Pancreas (tissue), 10 donors: Measurements from ENCODE around the gene HLA-DQA1. TPM values are rescaled to one million over a fixed set of nuclear protein-coding genes. Genes with fewer than 3 reads are reported as not detected.
"Not testable (repeated sequence)": the region's sequence is repeated elsewhere in the genome, so short reads cannot be mapped to it uniquely, and the experiment has no call there.

Source experiments
- ATAC-seq, 4 donors: fragments of 200-7000 bp; cut with Tn5 transposase; one replicate each; pipeline versions ENCODE4 v1.8.0 to v1.9.1; 2020; ENCODE audit warnings: mild to moderate bottlenecking in 4 of 4, moderate library complexity in 4 of 4
- DNase-seq, 6 donors: peaks; one replicate each; pipeline ENCODE4 v3.0.0-alpha.2; 2020
- FAIRE-seq: peaks from 2 replicates; lab custom pipeline; 2012; peaks lifted over from hg19 to GRCh38; lab: Jason Lieb, UNC
- H3K27ac ChIP-seq, 4 donors: fragments of 200-600 bp; sonication (generic); 1 replicate in 3 of 4; 2 replicates in 1 of 4; pipeline versions ENCODE4 v1.5.0 to v1.8.0; 2020
- H3K27me3 ChIP-seq, 4 donors: fragments of 200-600 bp; one replicate each; pipeline ENCODE4 v1.8.0; 2021
- H3K36me3 ChIP-seq, 3 donors: fragments of 200-600 bp; sonication (generic) in 1 of 3; one replicate each; pipeline versions ENCODE4 v1.5.0 to v1.8.0; 2020 to 2021
- H3K4me1 ChIP-seq, 3 donors: fragments of 200-600 bp; one replicate each; pipeline ENCODE4 v1.8.0; 2021
- H3K4me3 ChIP-seq, 4 donors: fragments of 200-600 bp; sonication (generic) in 2 of 4; one replicate each; pipeline versions ENCODE4 v1.5.0 to v1.8.0; 2020 to 2021
- H3K9me3 ChIP-seq, 4 donors: fragments of 200-600 bp; one replicate each; pipeline ENCODE4 v1.8.0; 2021
- WGBS, 2 donors: extraction: QIAGEN DNeasy Blood & Tissue Kit; methylation state at CpG; one replicate each; pipeline ENCODE4 v1.1.7; 2013; 5-methylcytosine and 5-hydroxymethylcytosine counted together
- intact Hi-C, 3 donors: fragments of 100-400 bp; cut with DNase I; formaldehyde crosslinking; loops; one replicate each; pipeline versions ENCODE4 v1.11.1 to v1.14.2; 2022
- polyA plus RNA-seq, 2 donors: library from polyadenylated mRNA; stranded (reverse); fragments of 200-250 nt; gene quantifications; one replicate each; pipeline ENCODE4 v1.2.3, GENCODE V29; 2013
- total RNA-seq, 6 donors: library from RNA; stranded (reverse); fragmentation: NEBNext Ultra II Directional in 4 of 6; extraction: Animal tissue kit (Norgen Biotek cat#: 25700) in 4 of 6; gene quantifications; one replicate each; pipeline versions ENCODE4 v1.2.1 to v1.2.4, GENCODE V29; 2021 to 2023
- TF ChIP-seq, protein P1 (sequence below), 4 donors: fragments of 200-600 bp; sonication (generic) in 3 of 4; IDR thresholded peaks; one replicate each; pipeline versions ENCODE4 v1.5.0 to v1.8.0; 2021; ENCODE audit warnings: antibody characterized with exemption in 4 of 4
- donor health status: healthy with polysubstance abuse.
- donor health status: DM: no; HTN: no; CAD: no; lungs with moderate emphysema.
- donor health status: DM: no; HTN: no; CAD: no.
- donor health status: control.
- donor health status: control.
- donor health status: Bipolar disorder and iron deficiency.
- donor health status: DM: yes; HTN: yes; CAD: no.
- donor health status: DM: no; HTN: no; CAD: no.
- donor health status: DM: no; HTN: no; CAD: no.
- donor health status: DM: yes; HTN: yes; CAD: no.

Gene HLA-DQA1
- total and polyA plus RNA-seq, 8 donors, result 1.1 to 66.1 (median 3.5) TPM

DNA sequence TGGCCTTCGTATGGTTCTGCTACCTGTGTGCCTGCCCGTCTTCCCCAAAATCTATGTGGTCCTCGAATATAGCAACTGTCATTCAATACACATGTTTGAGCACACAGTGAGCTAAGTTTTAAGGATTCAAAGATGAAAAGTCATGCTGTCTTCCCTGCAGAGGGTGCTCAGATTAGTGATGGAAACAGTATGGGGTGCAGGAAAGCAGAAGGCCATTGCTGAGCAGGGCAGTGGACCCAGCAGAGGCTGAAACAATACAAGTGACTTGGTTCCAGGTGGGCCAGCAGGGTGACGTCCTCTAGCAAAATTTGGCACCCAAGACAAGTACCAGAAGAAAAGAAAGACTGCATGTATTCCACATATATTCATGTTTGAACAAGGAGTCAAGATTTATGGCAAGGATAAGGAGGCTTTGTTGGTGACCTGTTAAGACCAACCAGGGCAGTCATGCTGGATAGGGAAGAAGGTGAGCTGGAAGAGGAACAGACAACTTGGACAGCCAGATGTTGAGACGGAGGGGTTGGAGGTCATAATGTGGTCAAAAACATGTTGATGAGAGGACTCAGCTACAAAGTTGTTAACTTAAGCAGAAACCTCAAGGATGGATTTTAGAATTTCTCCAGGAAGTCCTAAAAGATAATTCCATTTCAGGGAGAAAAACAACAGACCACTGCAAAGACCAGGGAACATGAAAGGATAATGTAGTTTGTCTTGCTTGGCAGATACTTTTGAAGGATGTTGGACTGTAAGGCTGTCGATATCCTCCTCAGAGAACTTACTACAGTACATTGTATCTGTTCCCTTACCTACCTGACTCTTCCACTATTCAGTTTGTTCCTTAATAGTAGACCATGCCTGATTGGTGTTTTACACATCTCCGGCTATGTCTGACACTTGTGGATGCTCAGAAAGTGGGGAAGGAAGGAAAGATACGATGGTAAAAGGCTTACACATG lies 2.5 kb downstream of the HLA-DQA1 start:
- intact Hi-C loops, result no loop called here
- no peak for ATAC-seq
- WGBS, 2 donors, result 46 to 58% methylated on average over 8 of the region's 8 CpGs

GRCh38 chr6:32641122-32641521 lies 3.9 kb downstream of the HLA-DQA1 start:
- no peak overlapping the region for H3K4me3 ChIP-seq
- H3K4me1 ChIP-seq, result no peaks in the 10 kb centered on the region
- H3K27me3 ChIP-seq, result no peaks in the 10 kb centered on the region
- H3K27ac ChIP-seq, result no peak overlapping the region
- FAIRE-seq (no peak), ATAC-seq (no peak), DNase-seq (no peak)
- H3K9me3 ChIP-seq, result no peaks in the 10 kb centered on the region
- no peaks in the 10 kb centered on the region for H3K36me3 ChIP-seq
- TF ChIP-seq, protein P1, sequence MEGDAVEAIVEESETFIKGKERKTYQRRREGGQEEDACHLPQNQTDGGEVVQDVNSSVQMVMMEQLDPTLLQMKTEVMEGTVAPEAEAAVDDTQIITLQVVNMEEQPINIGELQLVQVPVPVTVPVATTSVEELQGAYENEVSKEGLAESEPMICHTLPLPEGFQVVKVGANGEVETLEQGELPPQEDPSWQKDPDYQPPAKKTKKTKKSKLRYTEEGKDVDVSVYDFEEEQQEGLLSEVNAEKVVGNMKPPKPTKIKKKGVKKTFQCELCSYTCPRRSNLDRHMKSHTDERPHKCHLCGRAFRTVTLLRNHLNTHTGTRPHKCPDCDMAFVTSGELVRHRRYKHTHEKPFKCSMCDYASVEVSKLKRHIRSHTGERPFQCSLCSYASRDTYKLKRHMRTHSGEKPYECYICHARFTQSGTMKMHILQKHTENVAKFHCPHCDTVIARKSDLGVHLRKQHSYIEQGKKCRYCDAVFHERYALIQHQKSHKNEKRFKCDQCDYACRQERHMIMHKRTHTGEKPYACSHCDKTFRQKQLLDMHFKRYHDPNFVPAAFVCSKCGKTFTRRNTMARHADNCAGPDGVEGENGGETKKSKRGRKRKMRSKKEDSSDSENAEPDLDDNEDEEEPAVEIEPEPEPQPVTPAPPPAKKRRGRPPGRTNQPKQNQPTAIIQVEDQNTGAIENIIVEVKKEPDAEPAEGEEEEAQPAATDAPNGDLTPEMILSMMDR (IDR thresholded peaks at IDR 0.05), result no peak
- WGBS, 2 donors, result 66 to 71% methylated on average over 6 of the region's 6 CpGs
- intact Hi-C loops, result no loop called here

More for the DNA sequence above, 2.5 kb downstream of the HLA-DQA1 start:
- TF ChIP-seq, protein P1 (IDR thresholded peaks at IDR 0.05), result no peak
- Histone ChIP-seq H3K27me3 (no peaks in the 10 kb centered on the region), H3K36me3 (no peaks in the 10 kb centered on the region), H3K4me1 (no peaks in the 10 kb centered on the region), H3K9me3 (no peaks in the 10 kb centered on the region), H3K27ac (no peak overlapping the region), H3K4me3 (no peak overlapping the region)
- FAIRE-seq, result no peak
- no peak for DNase-seq

- DNase-seq, H3K27ac ChIP-seq, H3K27me3 ChIP-seq, H3K4me3 ChIP-seq, H3K36me3 ChIP-seq, ATAC-seq, intact Hi-C loops, H3K4me1 ChIP-seq, H3K9me3 ChIP-seq, FAIRE-seq: not testable (repeated sequence)
- 20 to 45% methylated on average over 2 of the region's 2 CpGs for WGBS, 2 donors
Measured at GRCh38 chr6:32641785-32642719, 4.8 kb downstream of the HLA-DQA1 start.

DNA sequence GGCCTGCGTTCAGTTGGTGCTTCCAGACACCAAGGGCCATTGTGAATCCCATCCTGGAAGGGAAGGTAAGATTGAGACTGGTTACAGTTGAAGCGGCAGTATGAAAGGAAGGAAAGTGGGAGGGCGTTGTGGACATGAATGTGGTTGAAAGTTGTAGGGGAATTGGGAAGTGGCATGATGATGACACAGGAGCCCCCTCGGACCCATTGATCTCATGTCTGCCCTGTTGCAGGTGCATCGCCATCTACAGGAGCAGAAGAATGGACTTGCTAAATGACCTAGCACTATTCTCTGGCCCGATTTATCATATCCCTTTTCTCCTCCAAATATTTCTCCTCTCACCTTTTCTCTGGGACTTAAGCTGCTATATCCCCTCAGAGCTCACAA lies 5.5 kb downstream of the HLA-DQA1 start:
- TF ChIP-seq, protein P1 (IDR thresholded peaks at IDR 0.05), result no peak
- no peak for FAIRE-seq
- no peaks in the 10 kb centered on the region for H3K36me3 ChIP-seq
- H3K27ac ChIP-seq, result no peak overlapping the region
- no peak for DNase-seq
- 60 to 74% methylated on average over 6 of the region's 6 CpGs for WGBS, 2 donors
- intact Hi-C loops, result no loop called here
- no peaks in the 10 kb centered on the region for H3K9me3 ChIP-seq
- no peak overlapping the region for H3K4me3 ChIP-seq
- no peaks in the 10 kb centered on the region for H3K27me3 ChIP-seq
- ATAC-seq, result no peak
- H3K4me1 ChIP-seq, result no peaks in the 10 kb centered on the region

- H3K27ac ChIP-seq, result no peak overlapping the region
- no peaks in the 10 kb centered on the region for H3K36me3 ChIP-seq
- H3K4me1 ChIP-seq, result no peaks in the 10 kb centered on the region
- TF ChIP-seq, protein P1 (IDR thresholded peaks at IDR 0.05), result no peak
- DNase-seq (no peak), ATAC-seq (no peak), FAIRE-seq (no peak)
- H3K9me3 ChIP-seq, result no peaks in the 10 kb centered on the region
- 67 to 79% methylated on average over 4 of the region's 4 CpGs for WGBS, 2 donors
- H3K27me3 ChIP-seq, result no peaks in the 10 kb centered on the region
- intact Hi-C loops, result no loop called here
- no peak overlapping the region for H3K4me3 ChIP-seq
Measured at GRCh38 chr6:32643904-32644303, 6.7 kb downstream of the HLA-DQA1 start.
